ENCODE measurements around the gene MAST3. TPM values are rescaled to one million over a fixed set of nuclear protein-coding genes. Genes with fewer than 3 reads are reported as not detected.

MAST3 gene
- total and polyA plus RNA-seq, 2 of the 13 experiments (the other 11 are each of a cell fraction or from before 2014, with no cell fraction given), result 4.1 to 4.6 TPM

- peak; percentile 67; the same call in 1 of the 2 replicates for TF ChIP-seq ZBTB14 (CRISPR knock-in tag; IDR thresholded peaks at IDR 0.05)
- TF ChIP-seq NFE2L1 (CRISPR knock-in tag; IDR thresholded peaks at IDR 0.05; ENCODE audit: borderline replicate concordance), result no peak
- TF ChIP-seq ZFY (CRISPR knock-in tag; IDR thresholded peaks at IDR 0.05), result peak; percentile 50; the same call in 1 of the 2 replicates
- TF ChIP-seq KAT2B (IDR thresholded peaks at IDR 0.05; ENCODE audit: borderline replicate concordance, low read depth, low read length), result no peak
- peak; percentile 63 for TF ChIP-seq RAD21 (CRISPR knock-in tag; IDR thresholded peaks at IDR 0.05)
- TF ChIP-seq HES4 (CRISPR knock-in tag; IDR thresholded peaks at IDR 0.05; ENCODE audit: borderline replicate concordance), result no peak
- TF ChIP-seq ERF (CRISPR knock-in tag; IDR thresholded peaks at IDR 0.05), result 0 out of 2 replicates have a peak, but pooled peaks have one; percentile 24
- TF ChIP-seq MAX (IDR thresholded peaks at IDR 0.05), result peak; percentile 52
- 0 out of 2 replicates have a peak, but pooled peaks have one; percentile 16 for TF ChIP-seq ARID4A (CRISPR knock-in tag; IDR thresholded peaks at IDR 0.05; ENCODE audit: borderline replicate concordance)
- no peak for TF ChIP-seq ZNF607 (CRISPR knock-in tag; IDR thresholded peaks at IDR 0.05; ENCODE audit: borderline replicate concordance)
- 0 out of 2 replicates have a peak, but pooled peaks have one; percentile 18 for TF ChIP-seq MYC (CRISPR knock-in tag; IDR thresholded peaks at IDR 0.05; ENCODE audit: borderline replicate concordance)
- peak; percentile 51; the same call in 1 of the 2 replicates for TF ChIP-seq RBFOX2 (IDR thresholded peaks at IDR 0.05; ENCODE audit: low read depth, low read length)
- no peak for TF ChIP-seq RFX5 (IDR thresholded peaks at IDR 0.05; ENCODE audit: low read depth, low read length)
- TF ChIP-seq ZBED4 (CRISPR knock-in tag; IDR thresholded peaks at IDR 0.05; ENCODE audit: borderline replicate concordance), result peak; percentile 82; the same call in 1 of the 2 replicates
- peak; percentile 27; the same call in 1 of the 2 replicates for TF ChIP-seq MTA1 (CRISPR knock-in tag; IDR thresholded peaks at IDR 0.05; ENCODE audit: borderline replicate concordance)
- no peak for TF ChIP-seq PTBP1 (IDR thresholded peaks at IDR 0.05; ENCODE audit: low read depth, low read length, poor library complexity, severe bottlenecking)
- TF ChIP-seq CTCF (CRISPR knock-in tag; IDR thresholded peaks at IDR 0.05), result peak; percentile 59; the same call in 1 of the 2 replicates
Observed at GRCh38 chr19:18160971-18161635, 63.5 kb downstream of the MAST3 start (continued).

Data from HepG2 (cell line).